A204.1 (cell line): ENCODE data around the gene IREB2.
"Not testable (repeated sequence)": the region's sequence is repeated elsewhere in the genome, so short reads cannot be mapped to it uniquely, and the experiment has no call there.

Experiments
- FAIRE-seq: peaks from 2 replicates; lab custom pipeline; 2012; peaks lifted over from hg19 to GRCh38; lab: Jason Lieb, UNC

The IREB2 gene

GRCh38 chr15:78407608-78408354 lies 30.2 kb upstream of the IREB2 start:
- FAIRE-seq: no peak

- FAIRE-seq: no peak
These were observed 29.7 kb upstream of the IREB2 start for GRCh38 chr15:78408355-78408640.

GRCh38 chr15:78408961-78409360 lies 29.1 kb upstream of the IREB2 start:
- no peak for FAIRE-seq

GRCh38 chr15:78411061-78411460 lies 27.0 kb upstream of the IREB2 start:
- no peak for FAIRE-seq

GRCh38 chr15:78414621-78415250 lies 23.3 kb upstream of the IREB2 start:
- FAIRE-seq: no peak

- FAIRE-seq: no peak
These were observed 22.7 kb upstream of the IREB2 start for GRCh38 chr15:78415284-78415683.

GRCh38 chr15:78417754-78418630 lies 20.0 kb upstream of the IREB2 start:
- no peak for FAIRE-seq

- no peak for FAIRE-seq
These were observed 19.3 kb upstream of the IREB2 start for GRCh38 chr15:78418686-78419085.

GRCh38 chr15:78419367-78419766 lies 18.6 kb upstream of the IREB2 start:
- no peak for FAIRE-seq

GRCh38 chr15:78420220-78420619 lies 17.8 kb upstream of the IREB2 start:
- FAIRE-seq: no peak

GRCh38 chr15:78420766-78421165 lies 17.2 kb upstream of the IREB2 start:
- no peak for FAIRE-seq

GRCh38 chr15:78421238-78421965 lies 16.6 kb upstream of the IREB2 start:
- FAIRE-seq: no peak

GRCh38 chr15:78422571-78423340 lies 15.3 kb upstream of the IREB2 start:
- FAIRE-seq: peak; percentile 78

GRCh38 chr15:78424673-78425072 lies 13.3 kb upstream of the IREB2 start:
- FAIRE-seq: no peak

GRCh38 chr15:78425643-78426042 lies 12.4 kb upstream of the IREB2 start:
- FAIRE-seq: no peak

GRCh38 chr15:78426300-78426699 lies 11.7 kb upstream of the IREB2 start:
- no peak for FAIRE-seq

GRCh38 chr15:78427953-78428352 lies 10.1 kb upstream of the IREB2 start:
- no peak for FAIRE-seq

GRCh38 chr15:78429477-78429876 lies 8.5 kb upstream of the IREB2 start:
- FAIRE-seq: no peak

GRCh38 chr15:78431955-78432354 lies 6.1 kb upstream of the IREB2 start:
- no peak for FAIRE-seq

- no peak for FAIRE-seq
These were observed 5.4 kb upstream of the IREB2 start for GRCh38 chr15:78432664-78433063.

- FAIRE-seq: no peak
These were observed 3.9 kb upstream of the IREB2 start for GRCh38 chr15:78434134-78434533.

GRCh38 chr15:78434711-78435110 lies 3.3 kb upstream of the IREB2 start:
- FAIRE-seq: not testable (repeated sequence)
